ENCODE results near the gene CRTC1. TPM values are rescaled to one million over a fixed set of nuclear protein-coding genes. Genes with fewer than 3 reads are reported as not detected.

CRTC1 gene
- total RNA-seq, 1 donor from 2014 or later, result 0.79 TPM

GRCh38 chr19:18831524-18832305, 148.2 kb downstream of the CRTC1 start, which contains the start of gene UPF1:
TSS of gene UPF1 (plus strand) at chr19:18831959. CDS start at chr19:18832210, 251 bp downstream.
- Histone ChIP-seq H3K36me3 (ENCODE audit: control insufficient read depth, insufficient read depth, low read length) (peaks cover 2% of the 10 kb centered on the region), H3K4me3 (ENCODE audit: low read depth, low read length) (peak within 1 kb of the TSS; percentile 65), H3K27me3 (ENCODE audit: control insufficient read depth, insufficient read depth, low read length) (no peaks in the 10 kb centered on the region)
- DNase-seq (ENCODE audit: low read depth) (peak; percentile 81), FAIRE-seq (no peak)
- TF ChIP-seq, protein P1, sequence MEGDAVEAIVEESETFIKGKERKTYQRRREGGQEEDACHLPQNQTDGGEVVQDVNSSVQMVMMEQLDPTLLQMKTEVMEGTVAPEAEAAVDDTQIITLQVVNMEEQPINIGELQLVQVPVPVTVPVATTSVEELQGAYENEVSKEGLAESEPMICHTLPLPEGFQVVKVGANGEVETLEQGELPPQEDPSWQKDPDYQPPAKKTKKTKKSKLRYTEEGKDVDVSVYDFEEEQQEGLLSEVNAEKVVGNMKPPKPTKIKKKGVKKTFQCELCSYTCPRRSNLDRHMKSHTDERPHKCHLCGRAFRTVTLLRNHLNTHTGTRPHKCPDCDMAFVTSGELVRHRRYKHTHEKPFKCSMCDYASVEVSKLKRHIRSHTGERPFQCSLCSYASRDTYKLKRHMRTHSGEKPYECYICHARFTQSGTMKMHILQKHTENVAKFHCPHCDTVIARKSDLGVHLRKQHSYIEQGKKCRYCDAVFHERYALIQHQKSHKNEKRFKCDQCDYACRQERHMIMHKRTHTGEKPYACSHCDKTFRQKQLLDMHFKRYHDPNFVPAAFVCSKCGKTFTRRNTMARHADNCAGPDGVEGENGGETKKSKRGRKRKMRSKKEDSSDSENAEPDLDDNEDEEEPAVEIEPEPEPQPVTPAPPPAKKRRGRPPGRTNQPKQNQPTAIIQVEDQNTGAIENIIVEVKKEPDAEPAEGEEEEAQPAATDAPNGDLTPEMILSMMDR (IDR thresholded peaks at IDR 0.05; ENCODE audit: insufficient read depth, low read length, severe bottlenecking), result no peak

Other genes with a start within 250 kb of the CRTC1 start
- 6.7 and 15.3 TPM in 2 replicates for gene ISYNA1, start 245.5 kb upstream of the CRTC1 start, total RNA-seq
- gene ELL, start 161.6 kb upstream of the CRTC1 start, total RNA-seq, result 9.7 and 13.8 TPM in 2 replicates
- gene FKBP8, start 140.1 kb upstream of the CRTC1 start, total RNA-seq, result 142 and 218 TPM in 2 replicates
- 47.7 and 50.2 TPM in 2 replicates for gene KXD1, start 125.8 kb upstream of the CRTC1 start, total RNA-seq
- 586 and 964 TPM in 2 replicates for gene UBA52, start 111.8 kb upstream of the CRTC1 start, total RNA-seq
- gene REX1BD, start 94.9 kb upstream of the CRTC1 start, total RNA-seq, result 26.1 and 45.4 TPM in 2 replicates
- 0.26 and 0.64 TPM in 2 replicates for gene CRLF1, start 76.9 kb upstream of the CRTC1 start, total RNA-seq
- 0.13 and 0.79 TPM in 2 replicates for gene TMEM59L, start 70.8 kb upstream of the CRTC1 start, total RNA-seq
- 3.2 and 4.9 TPM in 2 replicates for gene KLHL26, start 46.7 kb upstream of the CRTC1 start, total RNA-seq
- not detected in 2 replicates for gene COMP, start 107.6 kb downstream of the CRTC1 start, total RNA-seq
- 80.9 and 82.9 TPM in 2 replicates for gene UPF1, start 148.3 kb downstream of the CRTC1 start, total RNA-seq
- gene CERS1, start 212.5 kb downstream of the CRTC1 start, total RNA-seq, result 0.13 and 0.26 TPM in 2 replicates
- 268 and 331 TPM in 2 replicates for gene COPE, start 235.7 kb downstream of the CRTC1 start, total RNA-seq
- 68.4 and 76.1 TPM in 2 replicates for gene DDX49, start 236.0 kb downstream of the CRTC1 start, total RNA-seq